Ovary (tissue), 9 donors: ENCODE data around the gene ESAM. TPM values are rescaled to one million over a fixed set of nuclear protein-coding genes. Genes with fewer than 3 reads are reported as not detected.

Experiments
- DNase-seq, 5 donors: peaks; one replicate each; pipeline ENCODE4 v3.0.0-alpha.2; 2019 to 2020
- H3K27ac ChIP-seq, 2 donors: fragments of 200-600 bp; one replicate each; pipeline versions ENCODE4 v1.5.1 to v1.8.0; 2019 to 2022
- H3K27me3 ChIP-seq: fragments of 200-600 bp; one replicate; pipeline ENCODE4 v1.8.0; 2022
- H3K36me3 ChIP-seq: fragments of 200-600 bp; sonication (generic); one replicate; pipeline ENCODE4 v1.5.1; 2019
- H3K4me1 ChIP-seq: one replicate; pipeline ENCODE4 v1.8.1; 2013; ENCODE audit warnings: mild to moderate bottlenecking, moderate library complexity; ENCODE audit not compliant: insufficient read depth
- H3K4me3 ChIP-seq: fragments of 200-600 bp; sonication (generic); one replicate; pipeline ENCODE4 v1.5.1; 2017
- H3K9me3 ChIP-seq, 2 donors: fragments of 200-600 bp in 1 of 2; sonication (generic) in 1 of 2; one replicate each; pipeline versions ENCODE4 v1.5.1 to v1.8.1; 2013 to 2019; ENCODE audit warnings: mild to moderate bottlenecking in 1 of 2, moderate library complexity in 1 of 2
- CTCF ChIP-seq, 3 donors: fragments of 450-650 bp in 2 of 3; fragments of 200-600 bp in 1 of 3; IDR thresholded peaks; one replicate each; pipeline versions ENCODE4 v1.5.1 to v1.8.0; 2016 to 2022; ENCODE audit warnings: antibody characterized with exemption in 3 of 3, mild to moderate bottlenecking in 1 of 3
- EP300 ChIP-seq: sonication (generic); formaldehyde crosslinking; IDR thresholded peaks from one replicate; pipeline ENCODE4 v1.6.1; 2017; ENCODE audit warnings: antibody characterized with exemption
- POLR2A ChIP-seq: fragments of 450-650 bp; IDR thresholded peaks from one replicate; pipeline ENCODE4 v1.6.1; 2017; ENCODE audit warnings: antibody characterized with exemption, mild to moderate bottlenecking, moderate library complexity
- WGBS, 3 donors: extraction: QIAGEN DNeasy Blood & Tissue Kit in 1 of 3; methylation state at CpG; one replicate each; pipeline versions ENCODE4 v1.1.5 to v1.1.7; 2013 to 2017; 5-methylcytosine and 5-hydroxymethylcytosine counted together
- intact Hi-C, 4 donors: fragments of 100-400 bp; cut with DNase I; formaldehyde crosslinking; loops; one replicate each; pipeline versions ENCODE4 v1.11.0 to v1.15.1; 2022 to 2023
- polyA plus RNA-seq, 2 donors: library from polyadenylated mRNA; stranded (reverse); fragments of 200-250 nt in 1 of 2; fragments of 350-450 nt in 1 of 2; fragmentation: Illumina TruSeq in 1 of 2; extraction: RNeasy Lipid Tissue Mini Kit (QIAGEN cat#74804) in 1 of 2; gene quantifications; one replicate each; pipeline ENCODE4 v1.2.3, GENCODE V29; 2013 to 2014
- total RNA-seq, 7 donors: library from RNA; depleted of rRNA in 2 of 7; stranded (reverse); fragments of >200 nt in 2 of 7; fragmentation: NEBNext Ultra II Directional in 3 of 7; extraction: Animal tissue kit (Norgen Biotek cat#: 25700) in 3 of 7; gene quantifications; one replicate each; pipeline versions ENCODE4 v1.1.0 to v1.2.4, GENCODE V29; 2016 to 2023
- donor health status: DM: no; HTN: no; CAD: no; lungs with moderate emphysema.
- donor health status: DM: no; HTN: no; CAD: no.
- donor health status: Bipolar disorder and iron deficiency.
- donor health status: DM: yes; HTN: yes; CAD: no.
- donor health status: DM: no; HTN: no; CAD: no.
- donor health status: DM: yes; HTN: yes; CAD: no.

Gene ESAM
- total and polyA plus RNA-seq, 9 donors: 7.3 to 46.6 (median 11.2) TPM

- Histone ChIP-seq H3K27ac (no peak overlapping the region), H3K9me3 (no peaks in the 10 kb centered on the region), H3K4me1 (peaks cover under 1% of the 10 kb centered on the region), H3K27me3 (no peaks in the 10 kb centered on the region), H3K36me3 (no peaks in the 10 kb centered on the region), H3K4me3 (peak overlapping the region; percentile 28)
- TF ChIP-seq CTCF (IDR thresholded peaks at IDR 0.05) (peak in 1 of 3 donors; percentile 20), POLR2A (no peak)
- DNase-seq: peak in 2 of 5 donors; percentile 50 to 59
- 3 to 15% (median 6%) methylated on average over 37 of the region's 37 CpGs for WGBS, 3 donors
- intact Hi-C loops: no loop called here
Observed at GRCh38 chr11:124746621-124747243, 15.4 kb downstream of the ESAM start.

- peak overlapping the region; percentile 28 for H3K4me3 ChIP-seq
- H3K9me3 ChIP-seq: no peaks in the 10 kb centered on the region
- intact Hi-C loops: no loop called here
- no peaks in the 10 kb centered on the region for H3K4me1 ChIP-seq
- H3K27me3 ChIP-seq: no peaks in the 10 kb centered on the region
- WGBS, 3 donors: 10 to 14% (median 11%) methylated on average over 41 of the region's 41 CpGs
- TF ChIP-seq POLR2A (no peak), CTCF (IDR thresholded peaks at IDR 0.05) (no peak), EP300 (no peak)
- DNase-seq: no peak
- no peak overlapping the region for H3K27ac ChIP-seq
- H3K36me3 ChIP-seq: no peaks in the 10 kb centered on the region
Observed at GRCh38 chr11:124745835-124746620, 16.1 kb downstream of the ESAM start.

- Histone ChIP-seq H3K36me3 (no peaks in the 10 kb centered on the region), H3K4me1 (peaks cover 2% of the 10 kb centered on the region), H3K27ac (no peak overlapping the region), H3K4me3 (no peak overlapping the region), H3K9me3 (no peaks in the 10 kb centered on the region), H3K27me3 (no peaks in the 10 kb centered on the region)
- 17 to 29% (median 25%) methylated on average over 31 to 44 of the region's 44 CpGs for WGBS, 3 donors
- DNase-seq: no peak
- TF ChIP-seq POLR2A (no peak), CTCF (IDR thresholded peaks at IDR 0.05) (no peak), EP300 (no peak)
- intact Hi-C loops: no loop called here
Observed at GRCh38 chr11:124745270-124745834, 16.7 kb downstream of the ESAM start.

GRCh38 chr11:124743050-124743449, 19.0 kb downstream of the ESAM start:
- no peak for TF ChIP-seq EP300
- no peak for TF ChIP-seq POLR2A
- TF ChIP-seq CTCF (IDR thresholded peaks at IDR 0.05): no peak
- no peaks in the 10 kb centered on the region for H3K9me3 ChIP-seq
- H3K4me3 ChIP-seq: no peak overlapping the region
- no peak overlapping the region for H3K27ac ChIP-seq
- H3K36me3 ChIP-seq: no peaks in the 10 kb centered on the region
- no peak for DNase-seq
- peaks cover 2% of the 10 kb centered on the region for H3K4me1 ChIP-seq
- 71 to 81% (median 77%) methylated on average over 6 of the region's 6 CpGs for WGBS, 3 donors
- no peaks in the 10 kb centered on the region for H3K27me3 ChIP-seq
- intact Hi-C loops: no loop called here
